ENCODE measurements around the gene RNASE13.

Gene RNASE13

GRCh38 chr14:21036751-21037150 is 2.1 kb upstream of the RNASE13 start:
- H3K27ac ChIP-seq = no peak overlapping the region
- DNase-seq (ENCODE audit: low spot score) = no peak
- no peak for TF ChIP-seq CTCF (IDR thresholded peaks at IDR 0.05)
- no peak overlapping the region for H3K4me3 ChIP-seq

- H3K4me3 ChIP-seq = no peak overlapping the region
- no peak for TF ChIP-seq CTCF (IDR thresholded peaks at IDR 0.05)
- no peak overlapping the region for H3K27ac ChIP-seq
- DNase-seq (ENCODE audit: low spot score) = no peak
Measured at GRCh38 chr14:21033133-21033698, 1.4 kb downstream of the RNASE13 start.

DNA sequence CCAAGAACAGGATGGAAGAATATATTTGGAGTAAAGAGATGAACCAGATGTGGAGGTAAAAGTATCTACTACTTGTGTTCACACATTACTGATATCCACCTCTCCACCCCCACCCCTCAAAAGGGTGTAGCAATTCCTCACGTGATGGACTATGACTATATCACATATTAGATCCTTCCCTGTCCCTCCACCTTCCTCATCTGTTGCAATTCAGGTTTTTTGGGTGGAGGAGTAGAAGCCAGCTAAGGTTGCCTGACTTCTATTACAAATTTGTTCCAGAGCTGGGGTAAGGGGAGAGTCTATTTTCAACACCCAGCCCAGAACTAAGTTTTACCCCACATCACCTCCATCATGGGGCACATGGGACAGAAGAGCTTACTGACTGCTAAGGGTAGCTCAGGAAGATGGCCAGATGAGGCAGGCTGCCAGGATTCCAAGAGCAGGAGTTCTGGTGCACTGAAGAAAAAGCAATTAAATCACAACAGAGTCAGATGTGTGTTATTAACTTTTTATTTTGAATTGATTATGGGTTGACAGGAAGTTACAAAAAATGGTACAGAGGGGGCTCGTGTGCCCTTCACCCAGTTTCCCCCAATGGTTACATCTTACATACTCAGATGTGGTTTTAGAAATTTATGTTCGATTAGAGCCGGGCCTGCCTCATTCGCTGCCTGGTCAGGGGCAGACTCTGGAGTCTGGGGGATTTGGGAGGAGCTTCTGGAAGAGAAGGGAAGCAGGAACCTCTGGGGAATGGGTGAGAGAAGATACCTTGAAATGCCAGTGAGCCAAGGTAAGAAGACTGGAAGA is 2.1 kb downstream of the RNASE13 start:
- DNase-seq (ENCODE audit: low spot score) = no peak
- no peak overlapping the region for H3K27ac ChIP-seq
- no peak for TF ChIP-seq CTCF (IDR thresholded peaks at IDR 0.05)
- no peak overlapping the region for H3K4me3 ChIP-seq

- Histone ChIP-seq H3K27ac (no peak overlapping the region), H3K4me3 (no peak overlapping the region)
- no peak for TF ChIP-seq CTCF (IDR thresholded peaks at IDR 0.05)
Measured at GRCh38 chr14:21030531-21030930, 4.1 kb downstream of the RNASE13 start.

GRCh38 chr14:21029917-21030316 is 4.7 kb downstream of the RNASE13 start, which contains the start of gene TPPP2:
TSS of gene TPPP2 (plus strand) at chr14:21030217. CDS start at chr14:21030582, 365 bp downstream.
- H3K4me3 ChIP-seq = no peak within 1 kb of the TSS
- no peak within 1 kb of the TSS for H3K27ac ChIP-seq
- peak; percentile 14 for DNase-seq (ENCODE audit: low spot score)
- TF ChIP-seq CTCF (IDR thresholded peaks at IDR 0.05) = no peak

More at GRCh38 chr14:21030531-21030930, 4.1 kb downstream of the RNASE13 start:
- DNase-seq (ENCODE audit: low spot score) = peak; percentile 65

DNA sequence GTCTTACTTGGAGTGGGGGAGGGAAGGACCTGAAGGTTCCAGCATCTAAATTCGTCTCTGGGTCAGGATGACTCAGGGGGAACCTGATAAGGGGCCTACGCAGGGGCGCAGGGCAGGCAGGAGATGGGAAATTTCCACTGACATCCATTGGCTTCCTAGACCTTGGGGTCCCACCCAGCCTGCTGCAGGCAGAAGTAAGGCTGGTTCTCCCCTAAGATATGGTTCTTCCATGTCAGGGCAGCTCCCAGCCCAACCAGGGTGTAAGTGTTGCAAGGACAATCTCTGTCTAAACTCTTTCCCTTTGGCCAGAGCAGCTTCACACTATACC is 7.7 kb downstream of the RNASE13 start:
- DNase-seq (ENCODE audit: low spot score) = peak; percentile 72
- peak overlapping the region; percentile 88 for H3K4me3 ChIP-seq
- H3K27ac ChIP-seq = peak overlapping the region; percentile 94
- no peak for TF ChIP-seq CTCF (IDR thresholded peaks at IDR 0.05)
